ENCODE results near the gene PSPH.
"Not testable (repeated sequence)": the region's sequence is repeated elsewhere in the genome, so short reads cannot be mapped to it uniquely, and the experiment has no call there.

The PSPH gene

GRCh38 chr7:56077681-56078080 is 26.4 kb upstream of the PSPH start:
- no peak for DNase-seq (ENCODE audit: low read depth in 1 of 2, low spot score in 1 of 2)
- TF ChIP-seq CTCF (IDR thresholded peaks at IDR 0.05; ENCODE audit: insufficient read depth, low read length) = no peak
- TF ChIP-seq, protein P1, sequence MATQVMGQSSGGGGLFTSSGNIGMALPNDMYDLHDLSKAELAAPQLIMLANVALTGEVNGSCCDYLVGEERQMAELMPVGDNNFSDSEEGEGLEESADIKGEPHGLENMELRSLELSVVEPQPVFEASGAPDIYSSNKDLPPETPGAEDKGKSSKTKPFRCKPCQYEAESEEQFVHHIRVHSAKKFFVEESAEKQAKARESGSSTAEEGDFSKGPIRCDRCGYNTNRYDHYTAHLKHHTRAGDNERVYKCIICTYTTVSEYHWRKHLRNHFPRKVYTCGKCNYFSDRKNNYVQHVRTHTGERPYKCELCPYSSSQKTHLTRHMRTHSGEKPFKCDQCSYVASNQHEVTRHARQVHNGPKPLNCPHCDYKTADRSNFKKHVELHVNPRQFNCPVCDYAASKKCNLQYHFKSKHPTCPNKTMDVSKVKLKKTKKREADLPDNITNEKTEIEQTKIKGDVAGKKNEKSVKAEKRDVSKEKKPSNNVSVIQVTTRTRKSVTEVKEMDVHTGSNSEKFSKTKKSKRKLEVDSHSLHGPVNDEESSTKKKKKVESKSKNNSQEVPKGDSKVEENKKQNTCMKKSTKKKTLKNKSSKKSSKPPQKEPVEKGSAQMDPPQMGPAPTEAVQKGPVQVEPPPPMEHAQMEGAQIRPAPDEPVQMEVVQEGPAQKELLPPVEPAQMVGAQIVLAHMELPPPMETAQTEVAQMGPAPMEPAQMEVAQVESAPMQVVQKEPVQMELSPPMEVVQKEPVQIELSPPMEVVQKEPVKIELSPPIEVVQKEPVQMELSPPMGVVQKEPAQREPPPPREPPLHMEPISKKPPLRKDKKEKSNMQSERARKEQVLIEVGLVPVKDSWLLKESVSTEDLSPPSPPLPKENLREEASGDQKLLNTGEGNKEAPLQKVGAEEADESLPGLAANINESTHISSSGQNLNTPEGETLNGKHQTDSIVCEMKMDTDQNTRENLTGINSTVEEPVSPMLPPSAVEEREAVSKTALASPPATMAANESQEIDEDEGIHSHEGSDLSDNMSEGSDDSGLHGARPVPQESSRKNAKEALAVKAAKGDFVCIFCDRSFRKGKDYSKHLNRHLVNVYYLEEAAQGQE (IDR thresholded peaks at IDR 0.05; ENCODE audit: insufficient replicate concordance, low read depth) = no peak
- TF ChIP-seq POLR2AphosphoS5 (IDR thresholded peaks at IDR 0.05; ENCODE audit: low read depth) = no peak
- no peak for TF ChIP-seq GABPA (IDR thresholded peaks at IDR 0.05; ENCODE audit: low read depth)
- TF ChIP-seq SPI1 (IDR thresholded peaks at IDR 0.05; ENCODE audit: borderline replicate concordance, low read depth) = no peak
- Histone ChIP-seq H3K4me3 (replicated peaks; ENCODE audit: insufficient read depth, low read length) (no peak overlapping the region), H3K27me3 (ENCODE audit: insufficient read depth, poor library complexity, severe bottlenecking) (no peaks in the 10 kb centered on the region), H3K27ac (replicated peaks) (no peak overlapping the region)

GRCh38 chr7:56074371-56074791 is 23.1 kb upstream of the PSPH start:
- H3K4me3 ChIP-seq (replicated peaks; ENCODE audit: insufficient read depth, low read length) = no peak overlapping the region
- H3K27ac ChIP-seq (replicated peaks) = no peak overlapping the region
- TF ChIP-seq CTCF (IDR thresholded peaks at IDR 0.05; ENCODE audit: insufficient read depth, low read length) (peak; percentile 83), POLR2AphosphoS5 (IDR thresholded peaks at IDR 0.05; ENCODE audit: low read depth) (no peak)
- TF ChIP-seq, protein P1 (IDR thresholded peaks at IDR 0.05; ENCODE audit: insufficient replicate concordance, low read depth) = no peak
- peak in 1 of 2 experiments; percentile 75 for DNase-seq (ENCODE audit: low read depth in 1 of 2, low spot score in 1 of 2)
- no peaks in the 10 kb centered on the region for H3K27me3 ChIP-seq (ENCODE audit: insufficient read depth, poor library complexity, severe bottlenecking)

- H3K27me3 ChIP-seq (ENCODE audit: insufficient read depth, poor library complexity, severe bottlenecking); H3K27ac ChIP-seq (replicated peaks); H3K4me3 ChIP-seq (replicated peaks; ENCODE audit: insufficient read depth, low read length); DNase-seq (ENCODE audit: low read depth in 1 of 2, low spot score in 1 of 2): not testable (repeated sequence)
Observed at GRCh38 chr7:56066376-56066775, 15.1 kb upstream of the PSPH start.

GRCh38 chr7:56063882-56064625 is 12.8 kb upstream of the PSPH start, which contains the start of gene SUMF2:
TSS of gene SUMF2 (plus strand) at chr7:56064286. CDS start at chr7:56064312, 26 bp downstream.
- Histone ChIP-seq H3K4me3 (replicated peaks; ENCODE audit: insufficient read depth, low read length) (peak within 1 kb of the TSS; percentile 75), H3K27ac (replicated peaks) (peak within 1 kb of the TSS; percentile 91), H3K27me3 (ENCODE audit: insufficient read depth, poor library complexity, severe bottlenecking) (no peaks in the 10 kb centered on the region)
- TF ChIP-seq SPI1 (IDR thresholded peaks at IDR 0.05; ENCODE audit: borderline replicate concordance, low read depth) = no peak
- no peak for TF ChIP-seq CTCF (IDR thresholded peaks at IDR 0.05; ENCODE audit: insufficient read depth, low read length)
- peak; percentile 98 for TF ChIP-seq POLR2AphosphoS5 (IDR thresholded peaks at IDR 0.05; ENCODE audit: low read depth)
- peak; percentile 82 to 88 for DNase-seq (ENCODE audit: low read depth in 1 of 2, low spot score in 1 of 2)
